Gastrocnemius medialis (tissue), 4 donors: Measurements from ENCODE around the gene EXOC5. TPM values are rescaled to one million over a fixed set of nuclear protein-coding genes. Genes with fewer than 3 reads are reported as not detected.
A peak's percentile ranks its signal among the peaks of the same experiment; 100 is the strongest.

ENCODE experiments used
- ATAC-seq, 2 donors: fragments of 150-250 bp; one replicate each; pipeline ENCODE4 v1.9.1; 2016
- DNase-seq, 2 donors: peaks; one replicate each; pipeline ENCODE4 v3.0.0-alpha.2; 2019
- H3K27ac ChIP-seq, 4 donors: fragments of 200-600 bp; sonication (generic); 1 replicate in 1 of 4; 2 replicates in 3 of 4; pipeline ENCODE4 v1.5.1; 2016 to 2018; ENCODE audit warnings: mild to moderate bottlenecking in 2 of 4, moderate library complexity in 1 of 4
- H3K27me3 ChIP-seq, 3 donors: fragments of 200-600 bp; sonication (generic) in 2 of 3; 1 replicate in 1 of 3; 2 replicates in 2 of 3; pipeline versions ENCODE4 v1.5.1 to v1.6.0; 2016 to 2019; ENCODE audit warnings: mild to moderate bottlenecking in 1 of 3, moderate library complexity in 1 of 3
- H3K36me3 ChIP-seq, 2 donors: fragments of 200-600 bp; sonication (generic) in 1 of 2; one replicate each; pipeline ENCODE4 v1.5.1; 2017 to 2018
- H3K4me1 ChIP-seq, 2 donors: fragments of 200-600 bp; sonication (generic) in 1 of 2; one replicate each; pipeline ENCODE4 v1.5.1; 2016 to 2017; ENCODE audit warnings: mild to moderate bottlenecking in 2 of 2
- H3K4me3 ChIP-seq, 4 donors: fragments of 200-600 bp; sonication (generic) in 3 of 4; 1 replicate in 1 of 4; 2 replicates in 3 of 4; pipeline ENCODE4 v1.5.1; 2016 to 2019; ENCODE audit warnings: mild to moderate bottlenecking in 2 of 4
- H3K9me3 ChIP-seq, 3 donors: fragments of 200-600 bp; sonication (generic) in 2 of 3; 1 replicate in 1 of 3; 2 replicates in 2 of 3; pipeline ENCODE4 v1.5.1; 2016 to 2019
- CTCF ChIP-seq, 5 experiments: fragments of 450-650 bp in 3 of 5; fragments of 200-600 bp in 2 of 5; sonication (generic) in 2 of 5; IDR thresholded peaks in 4 of 5; conservative IDR thresholded peaks in 1 of 5; 1 replicate in 4 of 5; 2 replicates in 1 of 5; pipeline ENCODE4 v1.5.1; 2016 to 2019; ENCODE audit warnings: antibody characterized with exemption in 5 of 5, mild to moderate bottlenecking in 3 of 5, moderate library complexity in 3 of 5
- POLR2A ChIP-seq, 2 donors: fragments of 450-650 bp; IDR thresholded peaks; one replicate each; pipeline ENCODE4 v1.6.1; 2017; ENCODE audit warnings: antibody characterized with exemption in 2 of 2, mild to moderate bottlenecking in 2 of 2, moderate library complexity in 2 of 2
- in situ Hi-C, 4 donors: fragments of 200-750 bp; cut with MboI; loops; one replicate each; pipeline versions ENCODE4 v1.15.0 to v1.8.0; 2017; ENCODE audit warnings: low sequenced_read_pairs in 4 of 4
- intact Hi-C: fragments of 100-400 bp; cut with DNase I; formaldehyde crosslinking; loops from one replicate; pipeline ENCODE4 v1.15.1; 2023; ENCODE audit warnings: low total_unique reads
- total RNA-seq, 4 donors: library from RNA; depleted of rRNA; stranded (reverse); fragments of >200 nt; gene quantifications; one replicate each; pipeline versions ENCODE4 v1.1.0 to v1.2.3, GENCODE V29; 2016

Gene EXOC5, protein sequence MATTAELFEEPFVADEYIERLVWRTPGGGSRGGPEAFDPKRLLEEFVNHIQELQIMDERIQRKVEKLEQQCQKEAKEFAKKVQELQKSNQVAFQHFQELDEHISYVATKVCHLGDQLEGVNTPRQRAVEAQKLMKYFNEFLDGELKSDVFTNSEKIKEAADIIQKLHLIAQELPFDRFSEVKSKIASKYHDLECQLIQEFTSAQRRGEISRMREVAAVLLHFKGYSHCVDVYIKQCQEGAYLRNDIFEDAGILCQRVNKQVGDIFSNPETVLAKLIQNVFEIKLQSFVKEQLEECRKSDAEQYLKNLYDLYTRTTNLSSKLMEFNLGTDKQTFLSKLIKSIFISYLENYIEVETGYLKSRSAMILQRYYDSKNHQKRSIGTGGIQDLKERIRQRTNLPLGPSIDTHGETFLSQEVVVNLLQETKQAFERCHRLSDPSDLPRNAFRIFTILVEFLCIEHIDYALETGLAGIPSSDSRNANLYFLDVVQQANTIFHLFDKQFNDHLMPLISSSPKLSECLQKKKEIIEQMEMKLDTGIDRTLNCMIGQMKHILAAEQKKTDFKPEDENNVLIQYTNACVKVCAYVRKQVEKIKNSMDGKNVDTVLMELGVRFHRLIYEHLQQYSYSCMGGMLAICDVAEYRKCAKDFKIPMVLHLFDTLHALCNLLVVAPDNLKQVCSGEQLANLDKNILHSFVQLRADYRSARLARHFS
- total RNA-seq: 10 to 100 TPM; 34.6 to 61.9 (median 43.2) TPM

- H3K27ac ChIP-seq: peak within 1 kb of the TSS; percentile 95 to 99 (median 98)
- ATAC-seq: peak; percentile 91 to 94
- H3K9me3 ChIP-seq: no peaks in the 10 kb centered on the region
- peaks cover 44 to 46% of the 10 kb centered on the region in 2 donors for H3K4me1 ChIP-seq
- H3K4me3 ChIP-seq: peak within 1 kb of the TSS; percentile 70 to 98 (median 90)
- intact Hi-C loops: loop anchor here (1.0 to 5.0 kb wide), 2 partner anchors 122 to 691 kb away; partner anchors contain the start of genes NAA30 and TMEM260
- in situ Hi-C loops: no loop called here
- no peaks in the 10 kb centered on the region for H3K36me3 ChIP-seq
- peak; percentile 69 to 71 for TF ChIP-seq POLR2A (IDR thresholded peaks at IDR 0.05)
- TF ChIP-seq CTCF (IDR thresholded peaks at IDR 0.05 in 4 of 5, conservative IDR thresholded peaks at IDR 0.05 in 1 of 5): peak in 3 of 5 experiments; percentile 8 to 20 (median 10)
- peak; percentile 86 to 90 for DNase-seq
- no peaks in the 10 kb centered on the region for H3K27me3 ChIP-seq
Measured at GRCh38 chr14:57268161-57269069, at the start of gene EXOC5, which contains the start of gene AP5M1. Gene EXOC5, minus strand, starts transcription at chr14:57268905. Its CDS starts 257 bp downstream, at chr14:57268648. Gene AP5M1, plus strand, starts transcription at chr14:57268971. Its CDS starts 344 bp downstream, at chr14:57269315.

- TF ChIP-seq POLR2A (IDR thresholded peaks at IDR 0.05) (no peak), CTCF (IDR thresholded peaks at IDR 0.05 in 4 of 5, conservative IDR thresholded peaks at IDR 0.05 in 1 of 5) (peak; percentile 52 to 83 (median 66))
- peak; percentile 36 to 39 for DNase-seq
- Histone ChIP-seq H3K27me3 (no peaks in the 10 kb centered on the region), H3K4me1 (no peaks in the 10 kb centered on the region), H3K27ac (no peak overlapping the region), H3K36me3 (no peaks in the 10 kb centered on the region), H3K9me3 (no peaks in the 10 kb centered on the region), H3K4me3 (no peak overlapping the region)
- intact Hi-C loops: loop anchor here (1.0 to 5.0 kb wide), 2 partner anchors 655 to 826 kb away; no protein-coding TSS in a partner anchor
- in situ Hi-C loops: loop anchor here in 3 of 4 donors (10.0 to 25.0 kb wide), 2 partner anchors 823 to 830 kb away; no protein-coding TSS in a partner anchor
- ATAC-seq: peak in 1 of 2 donors; percentile 60
Measured at GRCh38 chr14:57317248-57317833, 48.6 kb upstream of the EXOC5 start.

DNA sequence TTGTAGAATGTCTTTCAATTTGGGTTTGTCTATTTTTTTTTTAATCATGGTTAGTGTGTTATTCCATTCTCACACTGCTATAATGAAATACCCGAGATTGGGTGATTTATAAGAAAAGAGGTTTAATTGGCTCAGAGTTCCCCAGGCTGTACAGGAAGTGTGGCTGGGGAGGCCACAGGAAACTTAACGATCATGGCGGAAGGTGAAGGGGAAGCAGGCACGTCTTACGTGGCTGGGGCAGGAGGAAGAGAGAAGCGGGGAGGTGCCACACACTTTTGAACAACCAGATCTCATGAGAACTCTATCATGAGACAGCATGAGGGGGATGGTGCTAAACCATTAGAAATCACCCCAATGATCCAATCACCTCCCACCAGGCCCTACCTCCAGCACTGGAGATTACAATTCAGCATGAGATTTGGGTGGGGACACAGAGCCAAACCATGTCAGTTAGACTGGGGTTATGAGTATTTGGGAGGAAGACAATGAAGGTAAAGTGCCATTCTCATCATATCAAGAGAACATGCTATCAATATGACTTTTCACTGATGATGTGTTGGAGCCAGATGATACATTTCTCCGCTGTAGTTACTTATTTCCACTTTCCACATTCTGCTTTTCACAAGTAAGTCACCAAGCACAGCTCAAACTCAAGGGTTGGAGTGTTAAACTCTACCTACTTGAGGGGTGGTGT is 45.8 kb upstream of the EXOC5 start:
- no peaks in the 10 kb centered on the region for H3K9me3 ChIP-seq
- in situ Hi-C loops (loop anchor here (5.0 to 25.0 kb wide), 3 partner anchors 820 to 827 kb away; no protein-coding TSS in a partner anchor), intact Hi-C loops (loop anchor here (5.0 kb wide), 1 partner anchor 652 kb away; no protein-coding TSS in a partner anchor)
- no peaks in the 10 kb centered on the region for H3K4me1 ChIP-seq
- H3K4me3 ChIP-seq: no peak overlapping the region
- no peak for TF ChIP-seq POLR2A (IDR thresholded peaks at IDR 0.05)
- no peak for TF ChIP-seq CTCF (IDR thresholded peaks at IDR 0.05 in 4 of 5, conservative IDR thresholded peaks at IDR 0.05 in 1 of 5)
- ATAC-seq (no peak), DNase-seq (no peak)
- no peak overlapping the region for H3K27ac ChIP-seq
- no peaks in the 10 kb centered on the region for H3K27me3 ChIP-seq
- no peaks in the 10 kb centered on the region for H3K36me3 ChIP-seq
